NT2/D1 (cell line): ENCODE measurements around the gene SURF4.

ENCODE experiments used
- SUZ12 ChIP-seq: IDR thresholded peaks from 2 replicates; pipeline ENCODE4 v1.6.1; 2011; ENCODE audit not compliant: insufficient read length, insufficient read depth; ENCODE audit errors: extremely low read depth
- YY1 ChIP-seq: IDR thresholded peaks from 2 replicates; pipeline ENCODE4 v1.6.1; 2011; ENCODE audit not compliant: insufficient read length, insufficient read depth

GRCh38 chr9:133380734-133381133, 4.9 kb upstream of the SURF4 start:
- TF ChIP-seq YY1 = no peak
- no peak for TF ChIP-seq SUZ12
